NCI-H526 treated with DMSO at 0.1 percent for 48 hours (cell line): Measurements from ENCODE around the gene ABCA3.

Experiments
- DNase-seq: peaks from one replicate; lab custom pipeline; 2025; lab: John Stamatoyannopoulos, UW

Gene ABCA3

GRCh38 chr16:2308089-2308962, 32.2 kb downstream of the ABCA3 start:
- no peak for DNase-seq

GRCh38 chr16:2299915-2300192, 40.7 kb downstream of the ABCA3 start:
- no peak for DNase-seq

- no peak for DNase-seq
Observed at GRCh38 chr16:2299121-2299914, 41.2 kb downstream of the ABCA3 start.

GRCh38 chr16:2298621-2299020, 41.9 kb downstream of the ABCA3 start:
- no peak for DNase-seq

GRCh38 chr16:2297506-2297860, 43.0 kb downstream of the ABCA3 start:
- no peak for DNase-seq

- no peak for DNase-seq
Observed at GRCh38 chr16:2296661-2297505, 43.6 kb downstream of the ABCA3 start.

- no peak for DNase-seq
Observed at GRCh38 chr16:2295056-2295798, 45.3 kb downstream of the ABCA3 start.

- DNase-seq = no peak
Observed at GRCh38 chr16:2292221-2292620, 48.3 kb downstream of the ABCA3 start.

GRCh38 chr16:2289282-2289681, 51.2 kb downstream of the ABCA3 start:
- DNase-seq = no peak

GRCh38 chr16:2288726-2289125, 51.8 kb downstream of the ABCA3 start:
- no peak for DNase-seq

- DNase-seq = no peak
Observed at GRCh38 chr16:2287916-2288547, 52.5 kb downstream of the ABCA3 start.

- DNase-seq = no peak
Observed at GRCh38 chr16:2286550-2286949, 54.0 kb downstream of the ABCA3 start.

GRCh38 chr16:2285731-2286191, 54.8 kb downstream of the ABCA3 start:
- DNase-seq = no peak

GRCh38 chr16:2284797-2285576, 55.5 kb downstream of the ABCA3 start:
- DNase-seq = no peak

- DNase-seq = no peak
Observed at GRCh38 chr16:2284001-2284770, 56.3 kb downstream of the ABCA3 start.

- no peak for DNase-seq
Observed at GRCh38 chr16:2282866-2283555, 57.5 kb downstream of the ABCA3 start.

GRCh38 chr16:2282262-2282661, 58.3 kb downstream of the ABCA3 start:
- DNase-seq = no peak

GRCh38 chr16:2280981-2281542, 59.5 kb downstream of the ABCA3 start:
- DNase-seq = no peak

- no peak for DNase-seq
Observed at GRCh38 chr16:2280461-2280860, 60.1 kb downstream of the ABCA3 start.
